Mesangial cell (primary cell): ENCODE results near the gene MTRR. TPM values are rescaled to one million over a fixed set of nuclear protein-coding genes. Genes with fewer than 3 reads are reported as not detected.

Source experiments
- total RNA-seq: library from RNA; depleted of rRNA; stranded (reverse); fragments of >200 nt; gene quantifications from 2 replicates; pipeline ENCODE4 v1.2.3, GENCODE V29; 2015

The MTRR gene
- total RNA-seq, result 15.6 and 25.9 TPM in 2 replicates

DNA sequence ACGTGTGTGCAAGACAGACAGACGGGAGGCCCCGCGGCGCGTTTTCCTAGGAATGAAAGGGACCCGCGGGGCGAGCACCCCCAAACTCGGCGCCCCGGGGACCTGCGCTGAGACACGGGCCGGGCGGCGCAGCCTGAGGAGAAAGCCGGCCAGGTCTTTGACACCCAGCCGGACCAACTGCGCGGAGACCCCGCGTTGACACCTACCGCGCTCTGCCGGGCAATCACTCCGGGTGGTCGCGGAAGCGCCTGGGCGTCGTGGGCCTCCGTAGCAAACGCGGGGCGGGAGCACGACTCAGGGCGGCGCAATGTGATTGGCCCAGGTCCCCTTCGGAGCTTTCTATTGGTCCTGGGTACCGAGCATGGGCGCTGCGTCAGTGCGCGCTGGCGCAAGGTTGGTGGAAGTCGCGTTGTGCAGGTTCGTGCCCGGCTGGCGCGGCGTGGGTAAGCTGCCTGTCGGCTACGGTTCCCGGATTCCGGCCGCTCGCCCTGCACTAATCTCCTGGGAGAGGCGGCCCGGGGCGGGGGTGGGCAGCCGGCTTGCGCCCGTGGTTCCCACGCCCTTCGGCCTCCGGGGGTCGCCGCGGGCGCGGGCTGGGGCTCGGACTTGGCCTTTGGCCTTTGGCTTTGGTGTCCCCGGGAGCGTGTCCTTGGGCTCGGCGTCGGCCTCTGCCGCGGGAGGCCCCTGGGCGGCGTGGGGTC lies at the start of gene MTRR, which contains the start of gene FASTKD3:
Gene MTRR (plus strand): TSS at position 376 of the 701 bp plus-strand sequence. CDS start 1,647 bp downstream, outside the sequence.
Gene FASTKD3 (minus strand): TSS at position 259 of the 701 bp plus-strand sequence. CDS start 948 bp downstream, outside the sequence.

DNA sequence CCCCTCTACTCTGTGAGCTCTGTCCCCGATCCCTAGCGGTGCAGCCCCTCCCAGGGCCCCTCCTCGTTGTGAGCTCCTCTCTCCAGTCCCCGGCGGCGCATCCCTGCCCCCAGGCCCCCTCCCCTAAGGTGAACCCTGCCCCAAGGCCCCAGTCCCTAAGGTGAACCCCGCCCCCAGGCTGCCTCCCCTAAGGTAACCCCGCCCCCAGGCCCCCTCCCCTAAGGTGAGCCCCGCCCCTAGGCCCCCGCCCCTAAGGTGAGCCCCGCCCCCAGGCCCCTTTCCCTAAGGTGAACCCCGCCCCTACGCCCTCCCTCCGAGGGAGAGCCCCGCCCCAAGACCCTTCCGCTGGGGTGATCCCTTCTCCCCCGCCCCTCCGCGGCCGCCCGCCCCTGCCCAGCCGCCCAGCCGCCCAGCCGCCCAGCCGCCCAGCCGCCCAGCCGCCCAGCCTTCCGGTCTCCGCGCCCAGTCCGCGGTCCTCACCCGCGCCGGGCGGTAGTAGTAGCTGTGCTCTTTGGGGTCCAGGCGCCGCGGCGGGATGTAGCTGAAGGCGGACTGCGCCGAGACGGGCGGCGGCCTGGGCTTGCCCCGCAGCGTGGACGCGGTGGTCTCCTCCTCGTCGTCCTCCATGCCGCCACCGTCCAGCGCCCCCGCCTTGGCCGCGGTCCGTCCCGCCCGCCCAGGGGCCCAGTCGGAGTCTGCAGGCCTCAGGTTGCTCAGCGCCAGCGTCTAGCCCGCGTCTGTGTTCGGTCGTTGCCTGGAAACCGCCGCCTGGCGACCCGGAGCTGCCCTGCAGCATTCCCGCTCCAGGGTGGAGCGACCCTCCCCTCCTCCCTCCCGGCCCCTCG lies 18.3 kb upstream of the MTRR start, which contains the start of gene CFAP90:
Gene CFAP90 (minus strand): TSS at position 739 of the 845 bp plus-strand sequence. CDS start 112 bp downstream, at position 627.

Other genes with a start within 250 kb of the MTRR start
- gene CFAP90, start 18.0 kb upstream of the MTRR start, total RNA-seq, result 0.16 and 2.2 TPM in 2 replicates
- gene FASTKD3, start 117 bp upstream of the MTRR start, total RNA-seq, result 6.7 and 9.0 TPM in 2 replicates